Raji (cell line): ENCODE data around the gene ETV4.

Experiments
- POLR2A ChIP-seq: IDR thresholded peaks from 2 replicates; pipeline ENCODE4 v1.6.1; 2011; ENCODE audit warnings: low read depth, low read length, control low read depth; ENCODE audit not compliant: insufficient read depth

Gene ETV4

GRCh38 chr17:43546319-43547188 is at the start of gene ETV4:
Gene ETV4, minus strand, starts transcription at chr17:43546340. Its CDS starts 723 bp downstream, at chr17:43545617.
- no peak for TF ChIP-seq POLR2A

DNA sequence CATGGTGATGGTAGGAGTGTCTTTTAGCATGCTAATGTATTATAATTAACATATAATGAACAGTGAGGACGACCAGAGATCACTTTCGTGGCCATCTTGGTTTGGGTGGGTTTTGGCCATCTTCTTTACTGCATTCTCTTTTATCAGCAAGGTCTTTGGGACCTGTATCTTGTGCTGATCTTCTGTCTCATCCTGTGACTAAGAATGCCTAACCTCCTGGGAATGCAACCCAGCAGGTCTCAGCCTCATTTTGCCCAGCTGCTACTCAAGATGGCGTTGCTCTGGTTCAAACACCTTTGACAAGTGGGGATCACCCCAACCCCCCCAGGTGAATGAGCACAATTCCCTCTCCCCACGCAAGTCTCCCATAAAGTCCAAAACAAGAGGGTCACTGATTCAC is 49.3 kb upstream of the ETV4 start:
- TF ChIP-seq POLR2A, result no peak

GRCh38 chr17:43591779-43592562 is 45.8 kb upstream of the ETV4 start:
- no peak for TF ChIP-seq POLR2A

- TF ChIP-seq POLR2A, result no peak
Observed at GRCh38 chr17:43591001-43591400, 44.9 kb upstream of the ETV4 start.

DNA sequence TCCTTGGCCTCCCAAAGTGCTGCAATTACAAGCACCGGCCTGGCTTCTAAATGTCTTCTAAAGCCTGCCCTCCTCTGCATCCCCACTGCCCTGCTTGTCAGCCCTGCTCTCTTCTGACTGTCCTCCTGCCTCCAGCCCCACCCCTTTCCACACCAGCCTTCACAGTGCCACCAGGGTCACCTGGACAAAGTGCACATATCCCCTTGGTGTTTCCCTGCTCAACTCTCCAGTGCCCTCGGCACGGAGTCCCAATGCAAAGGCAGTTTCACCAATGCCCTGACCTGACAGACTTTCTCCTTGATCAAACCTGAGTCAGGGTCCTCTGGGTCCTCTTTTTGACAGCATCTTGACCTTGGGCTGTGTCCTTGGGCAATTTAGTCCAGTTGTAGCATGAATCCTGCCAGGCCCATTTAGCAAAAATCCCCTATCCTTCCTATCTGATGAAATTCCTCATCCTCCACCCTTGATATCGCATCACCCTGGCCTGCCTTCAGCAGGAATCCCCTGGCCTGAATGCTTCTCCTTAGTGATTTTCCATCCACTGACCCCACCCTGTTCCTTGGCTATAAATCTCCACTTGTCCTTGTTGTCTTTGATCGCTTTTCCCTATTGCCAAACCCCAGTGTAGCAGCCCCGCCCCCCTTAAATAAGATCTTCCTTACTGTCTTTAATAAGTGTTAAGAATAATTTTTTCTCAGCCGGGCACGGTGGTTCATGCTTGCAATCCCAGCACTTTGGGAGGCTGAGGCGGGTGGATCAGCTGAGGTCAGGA is 42.7 kb upstream of the ETV4 start:
- no peak for TF ChIP-seq POLR2A

DNA sequence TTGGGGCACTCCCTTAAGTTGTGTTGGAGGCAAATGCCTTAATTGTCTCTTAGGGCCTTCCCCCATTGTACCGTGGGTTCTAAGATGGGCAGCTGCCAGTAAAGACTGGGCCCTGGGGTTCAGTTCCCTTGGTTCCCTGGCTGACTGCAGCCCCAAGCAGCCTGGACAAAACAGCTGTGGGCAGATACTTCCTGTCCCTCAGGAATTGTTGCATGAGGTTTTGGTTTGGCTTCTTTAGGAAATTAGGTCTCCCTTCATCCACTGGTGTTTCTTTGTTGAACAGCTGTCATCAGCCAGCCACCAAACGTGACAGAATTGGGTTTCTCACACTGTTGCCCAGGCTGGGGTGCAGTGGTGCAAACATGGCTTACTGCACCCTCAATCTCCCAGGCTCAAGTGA is 42.0 kb upstream of the ETV4 start:
- TF ChIP-seq POLR2A, result no peak

DNA sequence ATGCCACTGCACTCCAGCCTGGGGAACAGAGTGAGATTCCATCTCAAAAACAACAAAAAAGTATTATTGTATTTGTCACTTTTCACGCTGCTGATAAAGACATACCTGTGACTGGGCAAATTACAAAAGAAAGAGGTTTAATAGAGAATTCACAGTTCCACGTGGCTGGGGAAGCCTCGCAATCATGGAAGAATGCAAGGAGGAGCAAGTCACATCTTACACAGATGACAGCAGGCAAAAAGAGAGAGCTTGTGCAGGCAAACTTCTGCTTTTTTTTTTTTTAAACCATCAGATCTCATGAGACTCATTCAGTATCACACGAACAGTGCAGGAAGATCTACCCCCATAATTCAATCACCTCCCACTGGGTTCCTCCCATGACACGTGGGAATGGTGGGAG is 41.5 kb upstream of the ETV4 start:
- TF ChIP-seq POLR2A, result no peak

- no peak for TF ChIP-seq POLR2A
Observed at GRCh38 chr17:43584666-43585102, 38.5 kb upstream of the ETV4 start.

DNA sequence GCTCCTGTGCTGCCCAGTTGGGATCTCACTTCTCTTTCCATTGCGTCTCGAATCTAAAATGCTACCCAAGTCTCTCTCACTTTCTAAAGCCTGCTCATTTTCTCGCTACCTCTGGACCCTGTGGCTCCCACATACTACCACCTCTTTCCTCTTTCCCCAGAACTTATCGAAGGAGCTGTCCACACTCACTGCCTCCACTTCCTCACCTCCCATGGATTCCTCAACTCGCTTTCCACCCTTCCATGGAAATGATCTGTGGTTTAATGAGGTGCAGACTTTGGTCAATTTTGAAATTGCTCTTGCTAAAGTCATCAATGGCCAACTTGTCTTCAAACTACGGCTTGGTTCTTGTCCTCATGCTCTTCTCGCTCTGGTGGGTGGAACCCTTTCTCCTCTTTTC is 37.2 kb upstream of the ETV4 start:
- no peak for TF ChIP-seq POLR2A

GRCh38 chr17:43581613-43582012 is 35.5 kb upstream of the ETV4 start:
- TF ChIP-seq POLR2A, result no peak

- no peak for TF ChIP-seq POLR2A
Observed at GRCh38 chr17:43581130-43581529, 35.0 kb upstream of the ETV4 start.

DNA sequence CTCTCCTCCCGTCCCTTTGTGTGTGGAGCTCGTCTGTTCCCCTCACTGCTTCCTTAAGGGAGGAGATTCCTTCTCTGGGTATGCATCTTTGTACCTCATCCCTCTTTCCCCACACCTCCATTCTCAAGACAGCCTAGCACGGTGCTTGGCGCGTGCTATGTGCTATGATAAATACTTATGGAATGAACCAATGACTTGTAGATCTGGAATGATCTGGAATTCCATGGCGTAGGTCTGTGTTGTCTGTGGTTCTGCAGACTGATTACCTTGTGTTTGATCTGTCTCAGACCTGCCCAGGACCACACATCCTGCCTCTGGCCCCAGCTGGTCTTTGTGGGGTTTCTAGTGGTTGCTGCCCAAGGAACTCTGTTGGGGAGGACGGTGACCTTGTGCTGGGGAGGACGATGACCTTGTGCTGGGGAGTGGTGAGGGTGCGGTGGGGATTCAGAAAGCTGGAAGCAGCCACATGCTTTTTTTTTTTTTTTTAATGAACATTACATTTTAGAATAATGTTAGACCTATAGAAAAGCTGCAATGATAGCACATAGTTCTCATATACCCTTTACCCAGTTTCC is 33.5 kb upstream of the ETV4 start:
- TF ChIP-seq POLR2A, result no peak

DNA sequence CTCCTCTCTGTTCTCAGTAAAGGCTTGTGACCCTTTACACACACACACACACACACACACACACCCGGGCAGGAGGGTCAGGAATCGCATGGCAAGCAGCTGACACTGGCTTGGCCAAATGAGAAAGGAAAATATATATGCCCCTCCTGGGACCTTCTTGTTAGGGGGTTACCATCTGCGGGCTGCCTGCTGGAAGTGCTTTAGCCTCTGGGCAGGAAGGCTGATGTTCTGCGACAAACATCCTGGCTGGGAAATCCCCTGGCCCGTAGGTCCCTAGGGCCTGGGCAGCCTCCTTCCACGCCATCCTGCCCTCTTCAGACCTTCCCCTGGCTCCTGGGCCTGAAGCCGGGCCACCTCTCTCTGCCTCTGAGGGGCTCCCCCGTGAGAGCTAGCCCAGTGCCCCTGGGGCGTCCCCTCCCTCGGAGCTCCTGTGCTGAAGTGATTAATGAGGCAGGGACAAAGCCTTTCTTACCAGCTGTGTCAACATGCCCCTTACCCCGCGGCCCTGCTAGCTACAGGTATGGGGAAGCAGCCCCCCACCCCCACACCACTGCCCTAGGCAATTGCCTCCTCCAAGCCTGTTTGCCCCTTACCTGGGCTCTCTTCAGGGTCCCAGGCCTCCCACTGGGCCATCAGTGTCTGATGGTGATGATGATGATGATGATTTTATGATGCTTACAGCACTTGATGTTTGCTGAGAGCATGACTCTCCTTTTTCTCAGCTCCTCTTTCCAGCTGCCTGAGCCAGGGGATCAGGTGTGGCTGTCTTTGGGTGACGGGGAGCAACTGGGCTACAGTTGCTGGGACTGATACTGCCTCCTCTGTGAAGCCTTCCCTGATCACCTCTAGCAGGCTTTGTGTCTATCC is 32.8 kb upstream of the ETV4 start:
- TF ChIP-seq POLR2A, result no peak

GRCh38 chr17:43578404-43578698 is 32.2 kb upstream of the ETV4 start:
- TF ChIP-seq POLR2A, result no peak
